ENCODE data around the gene FANCI.

FANCI gene

DNA sequence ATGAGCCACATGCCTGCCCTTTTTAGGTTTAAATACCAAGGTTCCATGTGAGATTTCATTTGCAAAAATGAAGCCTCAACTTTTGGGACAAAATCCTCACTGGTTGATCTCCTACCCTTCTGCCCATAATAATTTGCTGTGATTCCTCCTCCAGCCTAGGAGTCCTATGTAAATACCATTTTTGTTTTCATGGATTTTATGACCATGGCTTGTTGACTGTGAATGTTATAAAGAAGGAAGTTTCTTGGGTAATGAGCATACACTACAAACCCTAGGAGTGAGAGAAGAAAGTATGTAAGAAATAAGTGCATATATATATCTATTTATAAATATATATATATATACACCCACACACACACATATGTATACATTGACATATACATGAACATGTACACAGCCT, 35.5 kb upstream of the FANCI start:
- TF ChIP-seq GATA2 (IDR thresholded peaks at IDR 0.05; ENCODE audit: low read depth, low read length) (no peak), GATA3 (IDR thresholded peaks at IDR 0.05; ENCODE audit: low read depth, low read length) (no peak)

DNA sequence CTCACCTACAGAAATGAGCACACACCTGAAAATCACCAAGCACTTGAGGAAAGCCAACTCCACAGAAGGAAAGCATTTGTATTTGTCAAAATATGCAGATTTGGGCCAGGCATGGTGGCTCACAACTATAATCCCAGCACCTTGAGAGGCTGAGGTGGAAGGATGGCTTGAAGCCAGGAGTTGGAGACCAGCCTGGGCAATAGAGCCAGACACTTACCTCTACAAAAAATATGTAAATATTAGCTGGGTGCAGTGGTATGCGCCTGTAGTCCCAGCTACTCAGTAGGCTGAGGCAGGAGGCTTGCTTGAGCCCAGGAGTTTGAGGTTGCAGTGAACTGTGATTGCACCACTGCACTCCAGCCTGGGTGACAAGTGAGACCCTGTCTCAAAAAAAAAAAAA, 34.7 kb upstream of the FANCI start:
- TF ChIP-seq GATA2 (IDR thresholded peaks at IDR 0.05; ENCODE audit: low read depth, low read length), result no peak
- TF ChIP-seq GATA3 (IDR thresholded peaks at IDR 0.05; ENCODE audit: low read depth, low read length), result no peak

DNA sequence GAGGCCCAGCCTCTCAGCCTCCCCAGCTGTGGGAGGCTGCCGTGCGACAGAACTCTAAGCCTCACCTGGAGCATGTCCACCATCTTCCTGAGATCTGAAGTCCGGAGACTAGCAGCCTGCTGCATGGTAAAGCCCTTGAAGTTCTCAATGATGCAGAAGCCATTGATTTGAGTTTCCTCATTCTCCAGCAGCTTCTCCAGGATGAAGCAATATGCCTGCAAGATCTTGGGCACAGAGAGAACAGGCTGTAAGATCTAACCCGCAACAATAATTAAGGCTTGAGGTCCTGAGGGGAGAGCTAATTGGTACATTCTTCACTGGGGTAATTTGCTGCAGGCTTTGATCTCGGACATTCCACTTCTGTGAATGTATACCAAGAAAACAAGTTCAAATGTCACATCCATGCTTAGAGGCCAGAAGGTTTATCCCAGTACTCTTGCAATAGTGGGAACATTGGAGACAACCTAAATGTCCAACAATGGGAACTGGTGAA, 32.1 kb upstream of the FANCI start:
- TF ChIP-seq GATA2 (IDR thresholded peaks at IDR 0.05; ENCODE audit: low read depth, low read length) (no peak), GATA3 (IDR thresholded peaks at IDR 0.05; ENCODE audit: low read depth, low read length) (no peak)

DNA sequence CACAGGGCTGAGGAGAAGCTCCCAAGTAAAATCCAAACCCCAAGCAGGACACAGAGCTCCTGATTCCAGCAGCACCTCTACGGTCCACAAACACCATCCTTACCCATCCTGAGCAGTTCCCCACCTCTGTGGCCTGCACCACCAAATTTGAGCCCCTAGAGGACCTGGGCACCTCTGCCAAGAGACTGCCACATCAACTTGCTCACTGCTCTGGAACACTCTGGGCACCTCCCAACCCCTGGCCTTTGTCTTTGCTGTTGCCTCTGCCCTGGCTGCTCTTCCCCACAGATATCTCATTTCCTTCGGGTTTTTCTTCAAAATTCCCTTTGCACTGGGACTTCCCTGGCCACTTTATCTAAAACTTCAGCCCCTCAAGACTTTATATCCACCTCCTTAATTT, 28.2 kb upstream of the FANCI start:
- TF ChIP-seq GATA3 (IDR thresholded peaks at IDR 0.05; ENCODE audit: low read depth, low read length) (no peak), GATA2 (IDR thresholded peaks at IDR 0.05; ENCODE audit: low read depth, low read length) (no peak)

DNA sequence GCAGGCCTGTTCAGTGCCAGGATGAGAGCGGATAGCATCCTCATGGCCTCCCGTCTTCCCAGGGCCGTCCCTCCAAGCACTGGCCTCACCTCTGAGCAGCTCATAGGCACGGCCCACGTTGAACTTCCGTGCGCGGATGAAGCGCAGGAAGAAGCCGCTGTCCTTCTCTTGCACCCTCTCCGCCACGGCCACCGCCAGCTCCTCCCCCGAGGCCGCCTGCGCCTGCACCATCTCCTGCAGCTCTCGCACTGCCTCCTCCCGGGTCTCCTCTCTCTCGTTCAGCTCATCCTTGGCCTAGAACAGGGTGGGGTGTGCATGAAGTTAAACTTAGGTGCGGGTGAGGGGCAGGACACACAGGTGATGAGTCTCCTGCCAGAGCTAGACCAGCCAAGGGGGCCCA, 26.7 kb upstream of the FANCI start:
- TF ChIP-seq GATA2 (IDR thresholded peaks at IDR 0.05; ENCODE audit: low read depth, low read length) (no peak), GATA3 (IDR thresholded peaks at IDR 0.05; ENCODE audit: low read depth, low read length) (no peak)

DNA sequence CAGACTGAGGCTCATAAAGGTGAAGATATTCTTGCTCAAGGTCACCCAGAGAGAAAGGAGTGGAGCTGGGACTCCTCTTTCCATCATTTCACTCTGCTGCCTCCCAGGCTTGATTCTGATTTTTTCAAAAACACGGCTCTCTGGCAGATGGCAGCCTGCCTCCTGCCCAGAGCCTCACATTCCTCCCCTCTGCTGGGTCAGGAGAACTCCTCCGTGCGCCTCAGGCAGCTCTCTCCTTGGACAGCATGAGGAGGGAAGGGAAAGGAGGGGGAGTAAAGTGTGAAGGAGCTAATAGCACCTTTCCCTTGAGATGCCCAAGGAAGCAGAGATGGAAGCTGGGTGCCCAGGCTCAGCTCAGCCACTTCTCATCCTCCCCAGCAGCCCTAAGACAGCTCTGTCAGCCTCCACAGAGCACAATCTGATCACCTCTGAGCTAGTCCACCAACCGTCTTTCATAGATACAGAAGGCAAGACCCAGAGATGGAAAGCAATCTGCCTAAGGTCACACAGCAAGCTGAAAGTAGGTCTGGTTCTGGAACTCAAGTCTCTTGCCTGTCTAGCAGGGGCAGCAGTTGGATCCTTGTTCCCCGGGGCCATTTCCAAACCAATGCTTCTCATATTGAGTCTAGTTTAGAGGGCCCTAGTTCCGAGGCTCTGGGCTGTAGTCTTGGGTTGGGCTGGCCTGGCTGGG, 25.9 kb upstream of the FANCI start:
- TF ChIP-seq GATA2 (IDR thresholded peaks at IDR 0.05; ENCODE audit: low read depth, low read length), result no peak

DNA sequence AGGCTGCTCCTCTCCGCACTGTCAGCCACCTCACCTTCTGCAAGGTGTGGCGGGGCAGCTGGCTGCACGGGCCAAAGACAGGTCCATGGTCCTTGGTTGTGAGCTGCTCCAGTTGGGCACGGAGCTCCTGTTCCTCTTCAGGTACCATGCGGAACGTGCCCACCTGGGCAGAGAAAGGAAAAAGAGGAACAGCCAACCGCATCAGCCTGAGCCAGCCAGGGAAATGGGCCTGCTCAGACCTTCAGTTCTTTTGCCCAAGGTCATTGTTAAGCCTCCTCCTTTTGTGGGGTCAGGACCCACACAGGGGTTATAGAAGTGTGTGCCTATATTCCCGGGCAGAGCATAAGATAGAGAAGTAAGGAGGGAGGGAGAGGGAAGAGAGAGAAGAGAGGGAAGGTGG, 25.2 kb upstream of the FANCI start:
- TF ChIP-seq GATA3 (IDR thresholded peaks at IDR 0.05; ENCODE audit: low read depth, low read length), result no peak
- TF ChIP-seq GATA2 (IDR thresholded peaks at IDR 0.05; ENCODE audit: low read depth, low read length), result no peak

DNA sequence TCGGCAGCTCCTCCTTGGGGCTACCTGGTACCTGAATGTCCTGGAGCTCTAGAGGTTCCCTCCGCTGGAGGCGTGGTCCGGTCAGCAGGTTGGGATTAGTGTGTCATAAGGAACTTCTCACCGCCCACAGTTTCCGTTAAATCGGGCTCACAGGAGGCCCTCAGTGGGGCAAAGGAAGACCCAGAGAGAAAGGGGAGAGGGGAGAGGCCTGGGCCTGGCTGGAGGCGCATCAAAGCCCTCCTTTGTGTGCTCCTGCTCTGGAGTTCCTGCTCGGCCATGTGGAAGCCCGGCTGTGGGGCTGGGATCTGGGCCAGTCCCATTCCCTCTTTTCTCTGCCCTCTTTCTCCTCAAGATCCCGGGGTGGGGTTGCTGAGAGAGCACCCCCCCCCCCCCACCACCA, 22.2 kb upstream of the FANCI start, which contains the start of gene RLBP1:
TSS of gene RLBP1 (minus strand) at position 37 of the 400 bp plus-strand sequence. CDS start 2,604 bp downstream, outside the sequence.
- TF ChIP-seq GATA3 (IDR thresholded peaks at IDR 0.05; ENCODE audit: low read depth, low read length) (no peak), GATA2 (IDR thresholded peaks at IDR 0.05; ENCODE audit: low read depth, low read length) (no peak)

DNA sequence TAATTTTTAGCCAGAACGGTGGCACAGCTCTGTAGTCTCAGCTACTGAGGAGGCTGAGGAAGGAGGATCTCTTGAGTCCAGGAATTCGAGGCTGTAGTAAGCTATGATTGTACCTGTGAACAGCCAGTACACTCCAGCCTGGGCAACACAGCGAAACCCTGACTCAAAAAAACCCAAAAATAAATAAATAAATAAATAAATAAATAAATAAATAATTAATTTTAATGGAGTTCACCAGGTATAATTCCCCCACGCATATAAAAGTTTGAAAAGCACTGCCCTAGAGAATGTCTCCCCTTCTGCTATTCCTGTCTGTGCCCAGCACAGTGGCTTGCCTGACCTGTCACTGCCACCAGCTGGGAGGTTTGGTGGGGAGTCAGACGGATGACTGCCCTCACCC, 18.2 kb upstream of the FANCI start:
- no peak for TF ChIP-seq GATA3 (IDR thresholded peaks at IDR 0.05; ENCODE audit: low read depth, low read length)
- no peak for TF ChIP-seq GATA2 (IDR thresholded peaks at IDR 0.05; ENCODE audit: low read depth, low read length)

DNA sequence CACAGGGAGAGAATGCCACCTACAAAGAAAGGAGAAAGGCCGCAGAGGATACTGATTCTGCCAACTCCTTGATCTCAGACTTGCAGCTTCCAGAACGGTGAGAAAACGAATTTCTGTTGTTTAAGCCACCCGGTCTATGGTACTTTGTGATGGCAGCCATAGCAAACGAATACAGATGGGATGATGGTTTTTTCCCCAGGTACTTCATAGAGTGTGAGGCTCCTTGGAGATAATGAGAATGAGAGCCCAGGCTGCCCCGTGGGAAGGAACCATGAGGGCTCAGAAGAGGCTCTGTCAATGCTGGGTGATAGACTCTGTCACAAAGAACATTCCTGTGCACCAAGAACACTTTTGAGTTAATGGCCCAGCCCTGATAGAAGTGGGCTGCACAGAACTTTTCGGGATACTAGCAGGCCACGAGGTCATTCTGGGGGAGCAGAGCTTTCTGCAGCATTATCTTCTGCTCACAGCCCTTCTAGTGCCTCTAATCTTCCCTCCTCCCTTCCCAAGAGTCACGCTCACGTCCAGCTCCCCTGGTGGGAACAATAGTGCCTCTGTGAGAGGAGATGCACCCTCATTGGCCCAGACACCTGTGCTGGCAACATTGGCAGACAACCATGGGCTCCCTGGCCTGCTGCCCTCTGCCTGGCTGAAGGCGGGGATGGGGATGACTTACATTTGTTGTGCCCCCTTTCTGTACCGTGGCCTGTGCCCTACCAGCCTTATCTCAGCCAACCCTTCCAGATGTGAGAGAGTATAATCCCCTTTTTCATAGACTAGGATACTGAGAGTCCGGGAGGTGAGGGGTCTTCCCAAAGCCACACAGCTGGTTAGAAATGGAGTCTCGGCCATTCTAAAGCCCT, 17.2 kb upstream of the FANCI start:
- no peak for TF ChIP-seq GATA3 (IDR thresholded peaks at IDR 0.05; ENCODE audit: low read depth, low read length)
- no peak for TF ChIP-seq GATA2 (IDR thresholded peaks at IDR 0.05; ENCODE audit: low read depth, low read length)

DNA sequence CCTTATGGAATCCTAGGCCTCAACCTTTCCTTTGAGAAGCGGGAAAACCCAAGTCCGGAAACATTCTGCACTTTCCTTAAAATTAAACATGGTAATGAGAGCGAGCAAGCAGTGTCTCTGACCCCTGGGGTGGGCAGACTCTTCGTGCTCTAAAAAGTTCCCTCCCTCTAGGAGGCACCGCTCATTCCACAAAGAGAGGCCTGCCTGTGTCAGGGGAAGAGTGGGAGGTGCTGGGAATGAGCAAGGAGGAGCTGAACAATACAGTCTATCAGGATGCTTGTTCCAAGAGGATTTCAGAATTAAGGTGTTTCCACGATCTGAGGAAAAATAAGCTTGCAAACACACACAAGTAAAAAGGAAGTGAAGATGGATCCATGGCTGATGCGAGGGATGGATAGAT, 16.4 kb upstream of the FANCI start:
- TF ChIP-seq GATA3 (IDR thresholded peaks at IDR 0.05; ENCODE audit: low read depth, low read length), result no peak
- TF ChIP-seq GATA2 (IDR thresholded peaks at IDR 0.05; ENCODE audit: low read depth, low read length), result no peak

DNA sequence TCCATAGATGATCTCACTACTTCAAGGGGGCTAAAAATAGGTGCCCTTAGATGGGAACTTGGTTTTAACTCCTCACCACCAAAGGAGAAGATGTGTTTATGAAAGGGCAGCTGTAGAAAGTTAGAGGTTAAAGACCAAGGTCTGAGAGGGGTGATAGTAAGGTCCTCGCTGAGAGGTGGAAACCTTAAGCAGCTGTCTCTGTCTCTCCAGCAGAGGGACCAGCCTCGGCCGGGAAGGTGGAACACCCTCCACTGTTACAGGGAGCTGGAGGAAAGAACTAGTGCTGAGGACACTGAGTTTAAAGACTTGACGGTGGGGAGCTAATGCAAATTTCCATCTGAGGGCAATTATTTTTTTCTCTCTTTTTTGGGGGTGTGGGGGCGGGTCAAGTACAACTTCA, 13.5 kb upstream of the FANCI start:
- no peak for TF ChIP-seq GATA2 (IDR thresholded peaks at IDR 0.05; ENCODE audit: low read depth, low read length)
- TF ChIP-seq GATA3 (IDR thresholded peaks at IDR 0.05; ENCODE audit: low read depth, low read length), result no peak

DNA sequence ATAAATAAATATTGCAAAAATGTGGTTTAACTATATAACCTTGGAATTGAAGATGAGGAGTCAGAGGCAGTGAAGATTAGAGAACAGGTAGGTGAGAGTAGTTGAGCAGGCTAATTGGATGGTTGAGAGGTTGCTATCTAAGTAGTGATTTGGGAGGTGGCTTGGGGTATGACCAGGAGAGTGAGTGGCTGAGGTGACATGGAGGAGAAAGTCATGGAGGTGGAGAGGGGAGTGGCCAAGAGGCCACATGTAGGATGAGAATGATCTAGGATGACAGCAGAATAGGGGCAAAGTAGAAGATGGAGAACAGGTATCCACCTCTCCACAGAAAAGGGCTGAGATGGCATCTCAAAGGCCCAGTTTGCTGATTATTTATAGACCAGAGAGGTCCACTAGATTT, 11.9 kb upstream of the FANCI start:
- no peak for TF ChIP-seq GATA3 (IDR thresholded peaks at IDR 0.05; ENCODE audit: low read depth, low read length)
- no peak for TF ChIP-seq GATA2 (IDR thresholded peaks at IDR 0.05; ENCODE audit: low read depth, low read length)

DNA sequence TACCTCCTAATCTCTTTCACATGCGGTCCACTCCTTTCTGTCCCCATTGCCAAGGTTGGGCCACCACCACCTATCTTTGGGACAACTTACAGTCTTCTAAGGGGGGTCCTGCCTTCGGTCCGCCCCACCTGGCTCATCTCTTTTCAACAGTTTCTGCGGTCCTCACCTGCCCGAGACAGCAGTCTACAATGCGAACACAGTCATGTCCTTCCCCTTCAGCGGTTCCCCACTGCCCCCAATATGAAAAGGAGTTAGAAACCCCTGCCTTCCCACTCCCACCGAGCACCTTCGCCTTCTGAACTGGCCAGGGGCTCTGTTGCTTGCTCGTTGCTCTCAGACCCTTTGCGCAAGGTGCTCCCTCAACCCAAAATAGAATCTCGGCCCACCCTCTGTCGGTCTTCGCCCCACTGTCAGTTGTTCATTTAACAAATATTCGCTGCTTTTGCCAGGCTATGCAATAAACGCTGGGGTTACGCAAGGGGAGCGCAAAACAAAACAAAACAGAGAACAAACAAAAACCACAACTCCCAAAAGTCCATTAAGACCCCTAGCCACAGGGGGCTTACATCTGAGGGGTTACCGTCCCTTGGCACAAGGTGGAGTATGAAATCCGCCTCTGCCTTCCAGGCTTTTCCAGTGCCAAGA, 611 bp upstream of the FANCI start:
- TF ChIP-seq GATA2 (IDR thresholded peaks at IDR 0.05; ENCODE audit: low read depth, low read length), result no peak
- TF ChIP-seq GATA3 (IDR thresholded peaks at IDR 0.05; ENCODE audit: low read depth, low read length), result no peak
